ENCODE results near the gene UST.
"Not testable (repeated sequence)": the region's sequence is repeated elsewhere in the genome, so short reads cannot be mapped to it uniquely, and the experiment has no call there.

UST gene

GRCh38 chr6:148764259-148765020, 17.6 kb downstream of the UST start:
- H3K4me1 ChIP-seq (ENCODE audit: control insufficient read depth in 2 of 2, insufficient read depth in 1 of 2, low read depth in 1 of 2, low read length in 2 of 2) = peaks cover 17 to 24% of the 10 kb centered on the region in 2 donors
- H3K36me3 ChIP-seq (replicated peaks in 1 of 2; ENCODE audit: control insufficient read depth in 2 of 2, insufficient read depth in 2 of 2, low read length in 2 of 2); H2BK120ac ChIP-seq (ENCODE audit: low read depth, low read length); H3K4me2 ChIP-seq (ENCODE audit: insufficient read depth, low read length, poor library complexity, severe bottlenecking); DNase-seq (ENCODE audit: low spot score); H3K9ac ChIP-seq (ENCODE audit: low read depth, low read length, poor library complexity); H2BK5ac ChIP-seq (ENCODE audit: low read length); H2AFZ ChIP-seq (ENCODE audit: low read length); H3K79me1 ChIP-seq (ENCODE audit: low read depth, low read length); H4K8ac ChIP-seq (ENCODE audit: low read depth, low read length); H3K4ac ChIP-seq (ENCODE audit: low read length); H2BK15ac ChIP-seq (ENCODE audit: low read length); H3K14ac ChIP-seq (ENCODE audit: low read length); H2AK5ac ChIP-seq (ENCODE audit: low read depth, low read length); H2BK12ac ChIP-seq (ENCODE audit: low read length); H4K91ac ChIP-seq (ENCODE audit: low read depth, low read length, poor library complexity); H3K27ac ChIP-seq (replicated peaks; ENCODE audit: low read length); H3K9me3 ChIP-seq (replicated peaks in 1 of 2; ENCODE audit: control insufficient read depth in 2 of 2, insufficient read depth in 1 of 2, low read depth in 1 of 2, low read length in 2 of 2); H3K4me3 ChIP-seq (ENCODE audit: low read length in 2 of 2); H3K18ac ChIP-seq (ENCODE audit: low read length); H3K23ac ChIP-seq (ENCODE audit: low read depth, low read length, poor library complexity); H3K27me3 ChIP-seq (ENCODE audit: control insufficient read depth in 3 of 3, insufficient read depth in 3 of 3, low read depth in 1 of 3, low read length in 3 of 3): not testable (repeated sequence)
- WGBS, 2 donors (ENCODE audit: extremely low coverage in 2 of 2, insufficient read length in 2 of 2, insufficient replicate concordance in 1 of 2) = no CpG with 5 or more reads among the region's 10 CpGs

- Histone ChIP-seq H3K36me3 (replicated peaks in 1 of 2; ENCODE audit: control insufficient read depth in 2 of 2, insufficient read depth in 2 of 2, low read length in 2 of 2) (peaks cover 0 to 2% of the 10 kb centered on the region in 2 donors), H2BK5ac (ENCODE audit: low read length) (no peak overlapping the region), H3K14ac (ENCODE audit: low read length) (no peak overlapping the region), H2BK12ac (ENCODE audit: low read length) (no peak overlapping the region), H2AFZ (ENCODE audit: low read length) (no peak overlapping the region), H3K27me3 (ENCODE audit: control insufficient read depth in 3 of 3, insufficient read depth in 3 of 3, low read depth in 1 of 3, low read length in 3 of 3) (peaks cover 0 to 2% (median 0%) of the 10 kb centered on the region in 3 experiments), H2BK120ac (ENCODE audit: low read depth, low read length) (no peak overlapping the region), H3K79me1 (ENCODE audit: low read depth, low read length) (peaks cover 4% of the 10 kb centered on the region), H2AK5ac (ENCODE audit: low read depth, low read length) (no peak overlapping the region), H3K4ac (ENCODE audit: low read length) (no peak overlapping the region), H3K23ac (ENCODE audit: low read depth, low read length, poor library complexity) (no peak overlapping the region), H3K27ac (replicated peaks; ENCODE audit: low read length) (no peak overlapping the region), H3K18ac (ENCODE audit: low read length) (no peak overlapping the region), H3K9me3 (replicated peaks in 1 of 2; ENCODE audit: control insufficient read depth in 2 of 2, insufficient read depth in 1 of 2, low read depth in 1 of 2, low read length in 2 of 2) (peaks cover 0 to 5% of the 10 kb centered on the region in 2 donors), H3K4me3 (ENCODE audit: low read length in 2 of 2) (no peak overlapping the region), H3K9ac (ENCODE audit: low read depth, low read length, poor library complexity) (no peak overlapping the region), H4K91ac (ENCODE audit: low read depth, low read length, poor library complexity) (no peak overlapping the region), H3K4me1 (ENCODE audit: control insufficient read depth in 2 of 2, insufficient read depth in 1 of 2, low read depth in 1 of 2, low read length in 2 of 2) (peaks cover 12 to 17% of the 10 kb centered on the region in 2 donors), H4K8ac (ENCODE audit: low read depth, low read length) (no peak overlapping the region), H2BK15ac (ENCODE audit: low read length) (no peak overlapping the region), H3K4me2 (ENCODE audit: insufficient read depth, low read length, poor library complexity, severe bottlenecking) (no peak overlapping the region)
- no peak for DNase-seq (ENCODE audit: low spot score)
- no CpG with 5 or more reads among the region's 5 CpGs for WGBS, 2 donors (ENCODE audit: extremely low coverage in 2 of 2, insufficient read length in 2 of 2, insufficient replicate concordance in 1 of 2)
These were observed 19.3 kb downstream of the UST start for GRCh38 chr6:148765898-148766808.

DNA sequence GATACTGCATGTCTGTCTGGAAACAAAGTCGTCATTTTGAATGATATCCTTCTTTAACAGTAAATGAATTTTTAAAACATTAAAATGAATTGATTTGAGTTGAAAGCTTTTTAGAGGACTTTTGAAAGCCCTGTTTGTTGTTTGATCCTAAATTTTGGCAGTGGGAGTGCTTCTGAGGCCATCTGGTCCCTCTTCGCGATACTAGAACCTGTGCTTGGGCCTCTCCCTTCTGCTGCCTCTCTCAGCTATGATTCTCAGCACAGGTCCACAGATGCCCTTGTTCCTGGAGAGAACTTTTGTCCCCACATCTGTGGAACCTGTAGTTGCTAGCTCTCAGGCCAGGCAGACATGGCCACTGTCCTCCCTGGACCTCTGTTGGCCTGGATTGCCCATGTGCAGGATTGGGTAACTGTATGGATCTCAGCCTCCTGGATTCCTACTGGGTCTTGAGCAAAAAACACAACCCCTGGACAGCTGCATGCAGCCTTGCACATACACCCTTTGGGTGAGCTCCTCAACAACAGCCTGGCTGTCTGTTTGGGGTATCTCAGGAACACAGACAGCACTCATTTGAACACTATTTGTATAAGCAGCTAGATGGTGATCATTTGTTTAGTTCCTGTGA, 21.9 kb downstream of the UST start:
- no peak overlapping the region for H2AFZ ChIP-seq (ENCODE audit: low read length)
- H2AK5ac ChIP-seq (ENCODE audit: low read depth, low read length) = no peak overlapping the region
- no peak overlapping the region for H3K14ac ChIP-seq (ENCODE audit: low read length)
- no peak overlapping the region for H2BK15ac ChIP-seq (ENCODE audit: low read length)
- H3K23ac ChIP-seq (ENCODE audit: low read depth, low read length, poor library complexity) = no peak overlapping the region
- peaks cover 4% of the 10 kb centered on the region for H3K79me1 ChIP-seq (ENCODE audit: low read depth, low read length)
- no peak overlapping the region for H4K91ac ChIP-seq (ENCODE audit: low read depth, low read length, poor library complexity)
- peaks cover 3 to 6% of the 10 kb centered on the region in 2 donors for H3K4me1 ChIP-seq (ENCODE audit: control insufficient read depth in 2 of 2, insufficient read depth in 1 of 2, low read depth in 1 of 2, low read length in 2 of 2)
- H3K4me3 ChIP-seq (ENCODE audit: low read length in 2 of 2) = no peak overlapping the region
- no peak overlapping the region for H4K8ac ChIP-seq (ENCODE audit: low read depth, low read length)
- H2BK120ac ChIP-seq (ENCODE audit: low read depth, low read length) = no peak overlapping the region
- H3K9me3 ChIP-seq (replicated peaks in 1 of 2; ENCODE audit: control insufficient read depth in 2 of 2, insufficient read depth in 1 of 2, low read depth in 1 of 2, low read length in 2 of 2) = no peaks in the 10 kb centered on the region
- WGBS, 2 donors (ENCODE audit: extremely low coverage in 2 of 2, insufficient read length in 2 of 2, insufficient replicate concordance in 1 of 2) = no CpG with 5 or more reads among the region's 3 CpGs
- H3K4me2 ChIP-seq (ENCODE audit: insufficient read depth, low read length, poor library complexity, severe bottlenecking) = no peak overlapping the region
- no peak overlapping the region for H3K9ac ChIP-seq (ENCODE audit: low read depth, low read length, poor library complexity)
- no peak overlapping the region for H3K27ac ChIP-seq (replicated peaks; ENCODE audit: low read length)
- DNase-seq (ENCODE audit: low spot score) = no peak
- no peak overlapping the region for H2BK5ac ChIP-seq (ENCODE audit: low read length)
- H2BK12ac ChIP-seq (ENCODE audit: low read length) = no peak overlapping the region
- no peaks in the 10 kb centered on the region for H3K27me3 ChIP-seq (ENCODE audit: control insufficient read depth in 3 of 3, insufficient read depth in 3 of 3, low read depth in 1 of 3, low read length in 3 of 3)
- H3K36me3 ChIP-seq (replicated peaks in 1 of 2; ENCODE audit: control insufficient read depth in 2 of 2, insufficient read depth in 2 of 2, low read length in 2 of 2) = peaks cover 0 to 2% of the 10 kb centered on the region in 2 donors
- H3K4ac ChIP-seq (ENCODE audit: low read length) = no peak overlapping the region
- no peak overlapping the region for H3K18ac ChIP-seq (ENCODE audit: low read length)
